ENCODE results near the gene PLCH2. TPM values are rescaled to one million over a fixed set of nuclear protein-coding genes. Genes with fewer than 3 reads are reported as not detected.

The PLCH2 gene
- total and polyA plus RNA-seq, 7 donors = 0.04 to 0.60 (median 0.09) TPM; not detected in 1

DNA sequence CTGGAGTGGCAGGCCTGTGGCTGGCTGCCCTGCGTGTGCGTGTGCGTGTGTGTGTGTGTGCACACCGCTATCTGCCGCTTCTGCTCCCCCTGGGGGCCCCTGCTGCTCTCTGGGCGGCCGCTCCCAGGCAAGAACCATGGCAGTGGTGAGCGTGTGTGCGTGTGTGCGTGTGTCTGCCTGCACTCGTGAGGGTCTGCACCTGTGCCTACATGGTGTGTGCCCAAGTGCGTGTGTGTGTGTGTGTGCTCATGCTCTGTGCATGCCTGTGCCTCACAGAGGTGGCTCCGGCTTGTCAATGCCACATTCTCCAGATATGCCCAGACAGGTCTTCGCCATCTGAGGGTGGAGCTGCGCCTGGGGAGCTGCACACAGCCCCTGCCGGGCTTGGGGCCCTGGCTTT is 45.0 kb upstream of the PLCH2 start:
- peaks cover 0 to 70% (median 21%) of the 10 kb centered on the region in 3 donors for H3K27me3 ChIP-seq (ENCODE audit: insufficient read depth in 3 of 3, low read length in 2 of 3)
- DNase-seq = no peak
- TF ChIP-seq, protein P1, sequence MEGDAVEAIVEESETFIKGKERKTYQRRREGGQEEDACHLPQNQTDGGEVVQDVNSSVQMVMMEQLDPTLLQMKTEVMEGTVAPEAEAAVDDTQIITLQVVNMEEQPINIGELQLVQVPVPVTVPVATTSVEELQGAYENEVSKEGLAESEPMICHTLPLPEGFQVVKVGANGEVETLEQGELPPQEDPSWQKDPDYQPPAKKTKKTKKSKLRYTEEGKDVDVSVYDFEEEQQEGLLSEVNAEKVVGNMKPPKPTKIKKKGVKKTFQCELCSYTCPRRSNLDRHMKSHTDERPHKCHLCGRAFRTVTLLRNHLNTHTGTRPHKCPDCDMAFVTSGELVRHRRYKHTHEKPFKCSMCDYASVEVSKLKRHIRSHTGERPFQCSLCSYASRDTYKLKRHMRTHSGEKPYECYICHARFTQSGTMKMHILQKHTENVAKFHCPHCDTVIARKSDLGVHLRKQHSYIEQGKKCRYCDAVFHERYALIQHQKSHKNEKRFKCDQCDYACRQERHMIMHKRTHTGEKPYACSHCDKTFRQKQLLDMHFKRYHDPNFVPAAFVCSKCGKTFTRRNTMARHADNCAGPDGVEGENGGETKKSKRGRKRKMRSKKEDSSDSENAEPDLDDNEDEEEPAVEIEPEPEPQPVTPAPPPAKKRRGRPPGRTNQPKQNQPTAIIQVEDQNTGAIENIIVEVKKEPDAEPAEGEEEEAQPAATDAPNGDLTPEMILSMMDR (IDR thresholded peaks at IDR 0.05) = no peak
- H3K9me3 ChIP-seq = no peaks in the 10 kb centered on the region
- 29 to 40% (median 34%) methylated on average over 15 to 16 of the region's 16 CpGs for WGBS, 3 donors
- no peak overlapping the region for H3K4me3 ChIP-seq
- ATAC-seq = no peak
- H3K36me3 ChIP-seq (ENCODE audit: insufficient read depth in 1 of 2, low read depth in 1 of 2) = no peaks in the 10 kb centered on the region
- intact Hi-C loops (cut with DNase I) = no loop called here
- H3K4me1 ChIP-seq = no peaks in the 10 kb centered on the region
- no peak overlapping the region for H3K27ac ChIP-seq

DNA sequence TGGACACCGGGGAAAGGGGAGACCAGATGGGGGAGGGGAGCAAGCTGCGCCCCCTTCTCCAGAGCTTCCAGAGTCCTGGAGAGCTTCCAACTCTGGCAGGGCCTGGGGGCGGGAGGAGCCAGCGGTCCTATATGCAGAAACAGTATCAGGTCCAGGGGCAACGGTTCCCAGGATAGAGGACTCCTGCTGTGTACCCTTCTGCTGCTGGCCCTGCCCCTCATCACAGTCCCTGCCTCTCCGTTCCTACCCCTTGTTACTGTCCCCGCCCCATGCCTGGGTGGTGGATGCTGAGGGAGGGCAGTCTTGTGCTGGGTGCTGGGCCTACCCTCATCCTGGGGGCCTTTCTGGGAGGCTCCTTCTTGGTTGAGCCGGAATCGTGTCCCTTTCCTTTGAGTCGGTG is 44.6 kb upstream of the PLCH2 start:
- DNase-seq (no peak), ATAC-seq (no peak)
- WGBS, 3 donors = 41 to 44% (median 43%) methylated on average over 9 to 10 of the region's 10 CpGs
- H3K9me3 ChIP-seq = no peaks in the 10 kb centered on the region
- H3K36me3 ChIP-seq (ENCODE audit: insufficient read depth in 1 of 2, low read depth in 1 of 2) = no peaks in the 10 kb centered on the region
- no peak overlapping the region for H3K27ac ChIP-seq
- peaks cover 0 to 66% (median 18%) of the 10 kb centered on the region in 3 donors for H3K27me3 ChIP-seq (ENCODE audit: insufficient read depth in 3 of 3, low read length in 2 of 3)
- H3K4me1 ChIP-seq = no peaks in the 10 kb centered on the region
- no peak overlapping the region for H3K4me3 ChIP-seq
- intact Hi-C loops (cut with DNase I) = no loop called here
- TF ChIP-seq, protein P1 (IDR thresholded peaks at IDR 0.05) = no peak

DNA sequence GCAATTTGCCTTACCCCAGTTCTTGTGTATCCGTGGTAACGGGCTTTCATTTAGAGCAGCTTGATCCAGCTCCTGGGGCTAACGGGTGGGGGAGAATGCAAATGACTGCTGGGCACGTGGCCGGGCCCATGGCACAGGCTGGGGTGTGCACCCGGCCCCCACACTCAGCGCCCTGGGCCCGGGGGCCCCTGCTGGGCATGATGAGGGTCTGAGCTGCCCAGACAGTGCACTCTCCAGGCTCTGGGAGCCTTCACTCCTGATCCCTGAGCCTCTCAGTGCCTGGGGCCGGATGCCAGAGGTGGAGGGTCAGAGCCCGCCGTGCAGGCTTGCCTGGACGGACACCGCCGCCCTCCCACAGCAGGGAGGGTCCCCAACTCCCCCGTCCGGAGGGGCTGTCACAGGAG is 43.6 kb upstream of the PLCH2 start:
- WGBS, 3 donors = 17 to 29% (median 24%) methylated on average over 15 to 16 of the region's 16 CpGs
- no peaks in the 10 kb centered on the region for H3K36me3 ChIP-seq (ENCODE audit: insufficient read depth in 1 of 2, low read depth in 1 of 2)
- ATAC-seq (no peak), DNase-seq (no peak)
- TF ChIP-seq, protein P1 (IDR thresholded peaks at IDR 0.05) = no peak
- no peak overlapping the region for H3K27ac ChIP-seq
- no peak overlapping the region for H3K4me3 ChIP-seq
- no peaks in the 10 kb centered on the region for H3K9me3 ChIP-seq
- H3K27me3 ChIP-seq (ENCODE audit: insufficient read depth in 3 of 3, low read length in 2 of 3) = peaks cover 0 to 63% (median 16%) of the 10 kb centered on the region in 3 donors
- H3K4me1 ChIP-seq = no peaks in the 10 kb centered on the region
- intact Hi-C loops (cut with DNase I) = no loop called here

DNA sequence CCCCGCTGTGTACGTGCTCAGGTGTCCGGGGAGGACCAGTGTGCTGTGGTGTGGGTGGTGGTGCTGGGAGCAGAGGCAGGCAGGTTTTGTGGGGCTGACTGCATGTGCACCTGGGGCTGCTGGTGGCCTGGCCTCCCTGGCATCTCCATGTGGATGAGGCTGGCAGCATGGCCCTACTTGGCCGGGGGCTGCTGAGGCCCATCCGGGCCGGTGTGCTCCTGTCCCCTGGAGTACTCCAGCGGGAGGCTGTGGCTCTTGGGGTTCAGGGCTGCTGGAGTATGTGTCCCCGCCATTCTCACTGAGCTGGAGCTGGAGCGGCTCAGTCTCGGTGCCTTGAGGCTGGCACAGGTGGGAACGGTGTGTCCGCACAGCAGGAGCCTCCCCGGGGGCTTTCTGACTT is 42.9 kb upstream of the PLCH2 start:
- H3K36me3 ChIP-seq (ENCODE audit: insufficient read depth in 1 of 2, low read depth in 1 of 2) = no peaks in the 10 kb centered on the region
- no peaks in the 10 kb centered on the region for H3K4me1 ChIP-seq
- WGBS, 3 donors = 65 to 69% (median 66%) methylated on average over 12 to 13 of the region's 13 CpGs
- peaks cover 0 to 63% (median 14%) of the 10 kb centered on the region in 3 donors for H3K27me3 ChIP-seq (ENCODE audit: insufficient read depth in 3 of 3, low read length in 2 of 3)
- TF ChIP-seq, protein P1 (IDR thresholded peaks at IDR 0.05) = no peak
- ATAC-seq (no peak), DNase-seq (no peak)
- no peak overlapping the region for H3K4me3 ChIP-seq
- intact Hi-C loops (cut with DNase I) = no loop called here
- H3K9me3 ChIP-seq = no peaks in the 10 kb centered on the region
- no peak overlapping the region for H3K27ac ChIP-seq

All from psoas muscle (tissue), 8 donors.